Tibial nerve (tissue), 4 donors: ENCODE measurements around the gene TBRG4. TPM values are rescaled to one million over a fixed set of nuclear protein-coding genes. Genes with fewer than 3 reads are reported as not detected.

ENCODE experiments used
- DNase-seq, 2 donors: peaks; one replicate each; pipeline ENCODE4 v3.0.0-alpha.2; 2019; ENCODE audit warnings: low spot score in 2 of 2
- H3K27ac ChIP-seq, 4 donors: fragments of 200-600 bp; sonication (generic) in 3 of 4; one replicate each; pipeline ENCODE4 v1.5.1; 2017 to 2019; ENCODE audit warnings: mild to moderate bottlenecking in 1 of 4
- H3K27me3 ChIP-seq, 2 donors: fragments of 200-600 bp; sonication (generic) in 1 of 2; one replicate each; pipeline versions ENCODE4 v1.5.1 to v1.6.0; 2017 to 2019
- H3K36me3 ChIP-seq, 3 donors: fragments of 200-600 bp; sonication (generic); one replicate each; pipeline ENCODE4 v1.5.1; 2018 to 2019
- H3K4me1 ChIP-seq, 4 donors: fragments of 200-600 bp; sonication (generic) in 3 of 4; one replicate each; pipeline ENCODE4 v1.5.1; 2017 to 2019
- H3K4me3 ChIP-seq, 4 donors: fragments of 200-600 bp; sonication (generic) in 3 of 4; one replicate each; pipeline ENCODE4 v1.5.1; 2017 to 2019; ENCODE audit warnings: mild to moderate bottlenecking in 1 of 4, moderate library complexity in 1 of 4
- H3K9me3 ChIP-seq, 4 donors: fragments of 200-600 bp; sonication (generic) in 3 of 4; one replicate each; pipeline ENCODE4 v1.5.1; 2017 to 2019
- EP300 ChIP-seq, 2 donors: sonication (generic); formaldehyde crosslinking; IDR thresholded peaks; one replicate each; pipeline ENCODE4 v1.6.1; 2017; ENCODE audit warnings: antibody characterized with exemption in 2 of 2, mild to moderate bottlenecking in 1 of 2
- POLR2A ChIP-seq, 2 donors: fragments of 450-650 bp; IDR thresholded peaks; one replicate each; pipeline ENCODE4 v1.6.1; 2017; ENCODE audit warnings: antibody characterized with exemption in 2 of 2, mild to moderate bottlenecking in 2 of 2, moderate library complexity in 2 of 2
- WGBS, 2 donors: methylation state at CpG; one replicate each; pipeline ENCODE4 v1.1.5; 2018; 5-methylcytosine and 5-hydroxymethylcytosine counted together
- total RNA-seq, 4 donors: library from RNA; depleted of rRNA; stranded (reverse); fragments of >200 nt; gene quantifications; one replicate each; pipeline ENCODE4 v1.1.0, GENCODE V29; 2016
- TF ChIP-seq, protein P1 (sequence below), 5 experiments: fragments of 200-600 bp in 3 of 5; fragments of 450-650 bp in 2 of 5; sonication (generic) in 3 of 5; IDR thresholded peaks; one replicate each; pipeline ENCODE4 v1.5.1; 2016 to 2019; ENCODE audit warnings: antibody characterized with exemption in 5 of 5, mild to moderate bottlenecking in 3 of 5, moderate library complexity in 2 of 5

TBRG4 gene
- total RNA-seq, 4 donors from 2014 or later: 32.3 to 81.3 (median 54.0) TPM

- Histone ChIP-seq H3K27me3 (no peaks in the 10 kb centered on the region), H3K4me3 (no peak overlapping the region), H3K27ac (no peak overlapping the region), H3K9me3 (no peaks in the 10 kb centered on the region), H3K36me3 (peaks cover 0 to 96% (median 14%) of the 10 kb centered on the region in 3 donors), H3K4me1 (peaks cover 0 to 11% (median 0%) of the 10 kb centered on the region in 4 donors)
- WGBS, 2 donors: 94 to 96% methylated on average over 13 to 15 of the region's 15 CpGs
- no peak for DNase-seq
- TF ChIP-seq, protein P1, sequence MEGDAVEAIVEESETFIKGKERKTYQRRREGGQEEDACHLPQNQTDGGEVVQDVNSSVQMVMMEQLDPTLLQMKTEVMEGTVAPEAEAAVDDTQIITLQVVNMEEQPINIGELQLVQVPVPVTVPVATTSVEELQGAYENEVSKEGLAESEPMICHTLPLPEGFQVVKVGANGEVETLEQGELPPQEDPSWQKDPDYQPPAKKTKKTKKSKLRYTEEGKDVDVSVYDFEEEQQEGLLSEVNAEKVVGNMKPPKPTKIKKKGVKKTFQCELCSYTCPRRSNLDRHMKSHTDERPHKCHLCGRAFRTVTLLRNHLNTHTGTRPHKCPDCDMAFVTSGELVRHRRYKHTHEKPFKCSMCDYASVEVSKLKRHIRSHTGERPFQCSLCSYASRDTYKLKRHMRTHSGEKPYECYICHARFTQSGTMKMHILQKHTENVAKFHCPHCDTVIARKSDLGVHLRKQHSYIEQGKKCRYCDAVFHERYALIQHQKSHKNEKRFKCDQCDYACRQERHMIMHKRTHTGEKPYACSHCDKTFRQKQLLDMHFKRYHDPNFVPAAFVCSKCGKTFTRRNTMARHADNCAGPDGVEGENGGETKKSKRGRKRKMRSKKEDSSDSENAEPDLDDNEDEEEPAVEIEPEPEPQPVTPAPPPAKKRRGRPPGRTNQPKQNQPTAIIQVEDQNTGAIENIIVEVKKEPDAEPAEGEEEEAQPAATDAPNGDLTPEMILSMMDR (IDR thresholded peaks at IDR 0.05): no peak
- TF ChIP-seq EP300 (IDR thresholded peaks at IDR 0.05) (no peak), POLR2A (IDR thresholded peaks at IDR 0.05) (no peak)
Measured at GRCh38 chr7:45068236-45069023, 43.1 kb downstream of the TBRG4 start.

DNA sequence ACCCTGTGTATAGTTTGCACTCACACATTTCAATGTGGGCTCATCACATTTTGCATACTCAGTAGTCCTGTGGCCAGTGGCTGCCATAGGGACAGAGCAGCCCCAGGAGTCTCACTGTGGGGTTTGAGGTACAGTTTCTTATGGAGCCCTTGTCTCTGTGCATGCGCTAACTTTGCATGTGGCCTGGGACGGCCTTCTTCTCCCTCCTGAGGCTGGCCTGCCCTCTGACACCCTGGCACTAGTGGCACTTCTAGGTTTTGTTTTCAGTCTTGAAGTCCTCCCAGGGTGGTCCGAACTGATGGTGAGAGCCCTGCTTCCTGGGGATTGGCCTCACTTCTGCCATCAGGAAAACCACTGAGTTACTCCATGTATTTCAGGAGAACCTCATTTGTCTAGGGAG, 43.9 kb downstream of the TBRG4 start:
- Histone ChIP-seq H3K27me3 (no peaks in the 10 kb centered on the region), H3K36me3 (peaks cover 0 to 88% (median 8%) of the 10 kb centered on the region in 3 donors), H3K27ac (no peak overlapping the region), H3K4me3 (no peak overlapping the region), H3K4me1 (peaks cover 0 to 11% (median 0%) of the 10 kb centered on the region in 4 donors), H3K9me3 (no peaks in the 10 kb centered on the region)
- no peak for DNase-seq
- 86 to 96% methylated on average over 3 of the region's 3 CpGs for WGBS, 2 donors
- TF ChIP-seq EP300 (IDR thresholded peaks at IDR 0.05) (no peak), POLR2A (IDR thresholded peaks at IDR 0.05) (no peak)
- TF ChIP-seq, protein P1 (IDR thresholded peaks at IDR 0.05): no peak

- no peak for DNase-seq
- no peak overlapping the region for H3K27ac ChIP-seq
- 82 to 87% methylated on average over 7 of the region's 7 CpGs for WGBS, 2 donors
Measured at GRCh38 chr7:45066409-45066808, 45.1 kb downstream of the TBRG4 start.

GRCh38 chr7:45065031-45065995, 46.2 kb downstream of the TBRG4 start:
- Histone ChIP-seq H3K27me3 (no peaks in the 10 kb centered on the region), H3K9me3 (no peaks in the 10 kb centered on the region), H3K27ac (no peak overlapping the region), H3K4me1 (peaks cover 0 to 11% (median 0%) of the 10 kb centered on the region in 4 donors), H3K36me3 (peaks cover 0 to 68% (median 8%) of the 10 kb centered on the region in 3 donors), H3K4me3 (no peak overlapping the region)
- TF ChIP-seq EP300 (IDR thresholded peaks at IDR 0.05) (no peak), POLR2A (IDR thresholded peaks at IDR 0.05) (no peak)
- TF ChIP-seq, protein P1 (IDR thresholded peaks at IDR 0.05): no peak
- WGBS, 2 donors: 70 to 81% methylated on average over 12 of the region's 12 CpGs
- DNase-seq: no peak

More at GRCh38 chr7:45066409-45066808, 45.1 kb downstream of the TBRG4 start:
- TF ChIP-seq, protein P1 (IDR thresholded peaks at IDR 0.05): no peak
- no peak for TF ChIP-seq POLR2A (IDR thresholded peaks at IDR 0.05)
- TF ChIP-seq EP300 (IDR thresholded peaks at IDR 0.05): no peak
- no peak overlapping the region for H3K4me3 ChIP-seq
- H3K4me1 ChIP-seq: peaks cover 0 to 11% (median 0%) of the 10 kb centered on the region in 4 donors
- H3K9me3 ChIP-seq: no peaks in the 10 kb centered on the region
- H3K27me3 ChIP-seq: no peaks in the 10 kb centered on the region
- peaks cover 0 to 79% (median 8%) of the 10 kb centered on the region in 3 donors for H3K36me3 ChIP-seq
